Stimulated activated CD4-positive, alpha-beta T cell treated with anti-CD3 and anti-CD28 coated beads, Interleukin-4, amount 100 ng/mL, for 24 hours (primary cell): ENCODE data around the gene HM13.
"Not testable (repeated sequence)": the region's sequence is repeated elsewhere in the genome, so short reads cannot be mapped to it uniquely, and the experiment has no call there.

Experiments
- DNase-seq: peaks from one replicate; pipeline ENCODE4 v3.0.0-alpha.2; 2020

Gene HM13

GRCh38 chr20:31612271-31612640, 98.0 kb downstream of the HM13 start:
- not testable (repeated sequence) for DNase-seq

- no peak for DNase-seq
These were observed 101.2 kb downstream of the HM13 start for GRCh38 chr20:31615416-31615815.

DNA sequence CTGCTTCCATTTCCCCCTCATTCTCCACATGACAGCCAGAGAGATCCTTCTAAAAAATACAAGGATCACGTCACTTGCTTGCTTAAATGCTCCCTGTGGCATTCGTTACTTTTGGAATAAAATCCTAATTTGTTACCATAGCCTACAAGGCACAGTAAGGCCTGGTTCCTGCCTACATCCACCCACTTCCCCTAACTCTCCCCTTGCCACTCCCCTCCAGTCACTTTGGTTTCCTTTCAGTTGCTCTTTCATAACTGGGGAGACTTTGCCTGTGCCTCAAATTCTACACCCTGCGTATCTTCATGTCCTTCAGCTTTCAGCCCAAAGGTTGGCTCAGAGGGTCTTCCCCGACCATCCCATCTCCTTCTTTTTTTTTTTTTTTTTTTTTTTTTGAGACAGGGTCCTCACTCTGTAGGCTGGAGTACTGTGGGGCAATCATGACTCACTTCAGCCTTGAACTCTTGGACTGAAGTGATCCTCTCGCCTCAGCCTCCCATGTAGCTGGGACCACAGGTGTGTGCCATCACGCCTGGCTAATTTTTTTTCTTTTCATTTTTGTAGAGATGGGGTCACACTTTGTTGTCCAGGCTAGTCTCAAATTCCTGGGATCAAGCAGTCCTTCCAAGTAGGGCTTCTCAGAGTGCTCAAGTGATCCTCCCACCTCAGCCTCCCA, 103.3 kb downstream of the HM13 start:
- no peak for DNase-seq
